ENCODE results near the gene MLST8.
"Not testable (repeated sequence)": the region's sequence is repeated elsewhere in the genome, so short reads cannot be mapped to it uniquely, and the experiment has no call there.

MLST8 gene

GRCh38 chr16:2252806-2253148 lies 47.5 kb downstream of the MLST8 start:
- no peak for DNase-seq

- no peak for DNase-seq
Observed at GRCh38 chr16:2253293-2253692, 48.0 kb downstream of the MLST8 start.

GRCh38 chr16:2256531-2257140 lies 51.4 kb downstream of the MLST8 start:
- no peak for DNase-seq

- no peak for DNase-seq
Observed at GRCh38 chr16:2257726-2258125, 52.5 kb downstream of the MLST8 start.

GRCh38 chr16:2258530-2258929 lies 53.3 kb downstream of the MLST8 start:
- not testable (repeated sequence) for DNase-seq

Data from NCI-H1417 (cell line).